ENCODE results near the gene SUGP1. TPM values are rescaled to one million over a fixed set of nuclear protein-coding genes. Genes with fewer than 3 reads are reported as not detected.

SUGP1 gene
- total and polyA plus RNA-seq, 9 donors, result 22.2 to 43.9 (median 37.5) TPM

DNA sequence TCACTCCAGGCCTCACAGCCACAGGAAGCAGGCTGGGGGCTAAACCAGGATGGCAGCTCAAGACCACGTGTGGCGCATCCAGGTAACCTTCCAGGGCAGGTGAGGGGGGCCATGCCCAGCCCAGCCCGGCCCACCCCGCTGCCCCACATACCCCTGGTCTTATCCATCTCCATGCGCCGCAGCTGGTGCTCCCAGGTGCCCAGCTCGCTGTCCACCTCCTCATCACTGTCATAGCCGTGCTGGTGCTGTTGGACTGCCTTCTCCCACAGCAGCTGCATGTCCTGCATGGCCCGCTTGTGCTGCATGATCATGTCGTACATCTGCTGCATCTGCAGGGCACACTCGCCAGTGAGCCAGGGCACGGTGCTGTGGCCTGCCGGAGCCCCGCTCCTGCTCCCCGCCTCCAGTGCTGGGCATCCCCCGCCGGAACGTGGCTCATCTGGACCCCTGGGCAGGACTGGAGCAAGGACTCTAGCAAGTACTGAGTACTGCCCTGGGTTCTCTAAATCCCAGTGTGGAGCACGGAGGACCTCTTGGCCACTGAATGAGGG lies 41.2 kb downstream of the SUGP1 start:
- Histone ChIP-seq H3K9me3 (replicated peaks; ENCODE audit: control insufficient read depth, low read depth, low read length) (no peaks in the 10 kb centered on the region), H3K27ac (ENCODE audit: low read length) (no peak overlapping the region), H3K4me1 (ENCODE audit: control insufficient read depth, insufficient read depth, low read length) (peaks cover 32% of the 10 kb centered on the region), H3K4me3 (ENCODE audit: low read length) (no peak overlapping the region), H3K36me3 (ENCODE audit: control insufficient read depth, insufficient read depth, low read length) (peaks cover 68% of the 10 kb centered on the region), H3K27me3 (ENCODE audit: control insufficient read depth, insufficient read depth, low read length) (no peaks in the 10 kb centered on the region)
- DNase-seq, result no peak
- 94% methylated on average over 17 of the region's 19 CpGs for WGBS (ENCODE audit: insufficient coverage)

DNA sequence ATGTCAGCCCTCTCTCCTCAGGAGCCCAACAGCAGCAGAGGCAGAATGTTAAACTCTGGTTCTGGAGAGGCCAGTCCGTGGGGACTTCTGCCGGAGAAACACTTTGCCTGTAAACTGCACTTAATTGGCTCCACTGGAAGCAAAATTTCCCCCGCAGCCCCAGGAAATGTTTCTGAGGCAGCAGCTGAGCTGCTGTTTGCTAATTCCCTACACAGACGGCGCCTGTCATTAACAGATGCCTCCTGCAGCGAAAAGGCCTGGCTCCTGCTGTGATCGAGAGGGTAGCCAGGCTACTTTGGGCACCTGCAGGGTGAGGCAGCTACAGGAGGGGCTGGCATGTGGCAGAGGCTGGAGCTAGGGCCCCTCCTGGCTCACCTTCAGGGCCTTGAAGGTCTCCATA lies 42.0 kb downstream of the SUGP1 start:
- peaks cover 41% of the 10 kb centered on the region for H3K4me1 ChIP-seq (ENCODE audit: control insufficient read depth, insufficient read depth, low read length)
- H3K4me3 ChIP-seq (ENCODE audit: low read length), result no peak overlapping the region
- peaks cover 65% of the 10 kb centered on the region for H3K36me3 ChIP-seq (ENCODE audit: control insufficient read depth, insufficient read depth, low read length)
- no peaks in the 10 kb centered on the region for H3K9me3 ChIP-seq (replicated peaks; ENCODE audit: control insufficient read depth, low read depth, low read length)
- no peak for DNase-seq
- 80% methylated on average over 6 of the region's 7 CpGs for WGBS (ENCODE audit: insufficient coverage)
- H3K27me3 ChIP-seq (ENCODE audit: control insufficient read depth, insufficient read depth, low read length), result no peaks in the 10 kb centered on the region
- no peak overlapping the region for H3K27ac ChIP-seq (ENCODE audit: low read length)

DNA sequence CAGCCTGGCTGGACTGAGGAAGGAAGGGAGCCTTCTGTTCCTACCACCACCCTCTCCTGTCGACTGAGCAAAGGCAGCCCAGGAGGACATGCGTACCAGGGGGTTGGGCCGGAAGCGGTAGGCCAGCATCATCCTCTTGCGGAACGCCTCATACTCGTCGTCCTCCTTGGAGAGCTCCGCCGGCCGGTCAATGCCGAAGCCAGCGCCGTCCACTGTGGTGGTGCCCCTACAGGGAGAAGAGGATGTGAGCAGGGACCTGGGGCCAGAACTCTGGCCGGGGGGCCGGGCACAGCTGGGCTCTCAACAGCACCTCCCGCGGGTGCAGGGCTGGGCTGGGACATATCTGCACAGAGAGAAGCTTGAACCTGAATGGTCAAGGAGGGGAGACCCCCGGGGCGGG lies 43.5 kb downstream of the SUGP1 start:
- peaks cover 61% of the 10 kb centered on the region for H3K36me3 ChIP-seq (ENCODE audit: control insufficient read depth, insufficient read depth, low read length)
- no peak overlapping the region for H3K4me3 ChIP-seq (ENCODE audit: low read length)
- peaks cover 4% of the 10 kb centered on the region for H3K27me3 ChIP-seq (ENCODE audit: control insufficient read depth, insufficient read depth, low read length)
- no peak overlapping the region for H3K27ac ChIP-seq (ENCODE audit: low read length)
- WGBS (ENCODE audit: insufficient coverage), result 82% methylated on average over 15 of the region's 20 CpGs
- no peak for DNase-seq
- peaks cover 47% of the 10 kb centered on the region for H3K4me1 ChIP-seq (ENCODE audit: control insufficient read depth, insufficient read depth, low read length)
- H3K9me3 ChIP-seq (replicated peaks; ENCODE audit: control insufficient read depth, low read depth, low read length), result no peaks in the 10 kb centered on the region

DNA sequence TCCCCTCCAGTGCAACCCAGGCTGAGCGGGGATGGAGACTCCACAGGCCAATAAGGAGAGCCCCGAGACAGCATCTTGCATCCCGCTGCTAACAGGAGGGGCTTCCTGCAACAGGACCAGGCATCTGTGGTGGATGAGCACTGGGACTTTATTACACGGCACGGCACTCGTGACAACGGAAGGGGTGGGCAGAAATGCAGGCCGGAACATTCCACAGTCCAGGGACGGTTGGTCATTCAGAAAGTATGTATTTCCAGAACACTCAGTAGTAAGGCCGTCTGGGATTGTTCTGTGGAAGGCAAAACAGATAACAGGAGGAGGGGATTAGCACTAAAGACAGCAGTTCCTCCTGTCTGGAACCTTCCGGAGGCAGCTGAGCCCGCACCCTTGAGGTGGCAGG lies 43.9 kb downstream of the SUGP1 start:
- H3K4me1 ChIP-seq (ENCODE audit: control insufficient read depth, insufficient read depth, low read length), result peaks cover 47% of the 10 kb centered on the region
- no peak overlapping the region for H3K27ac ChIP-seq (ENCODE audit: low read length)
- peaks cover 4% of the 10 kb centered on the region for H3K27me3 ChIP-seq (ENCODE audit: control insufficient read depth, insufficient read depth, low read length)
- 69% methylated on average over 12 of the region's 12 CpGs for WGBS (ENCODE audit: insufficient coverage)
- H3K4me3 ChIP-seq (ENCODE audit: low read length), result no peak overlapping the region
- no peaks in the 10 kb centered on the region for H3K9me3 ChIP-seq (replicated peaks; ENCODE audit: control insufficient read depth, low read depth, low read length)
- no peak for DNase-seq
- H3K36me3 ChIP-seq (ENCODE audit: control insufficient read depth, insufficient read depth, low read length), result peaks cover 57% of the 10 kb centered on the region

DNA sequence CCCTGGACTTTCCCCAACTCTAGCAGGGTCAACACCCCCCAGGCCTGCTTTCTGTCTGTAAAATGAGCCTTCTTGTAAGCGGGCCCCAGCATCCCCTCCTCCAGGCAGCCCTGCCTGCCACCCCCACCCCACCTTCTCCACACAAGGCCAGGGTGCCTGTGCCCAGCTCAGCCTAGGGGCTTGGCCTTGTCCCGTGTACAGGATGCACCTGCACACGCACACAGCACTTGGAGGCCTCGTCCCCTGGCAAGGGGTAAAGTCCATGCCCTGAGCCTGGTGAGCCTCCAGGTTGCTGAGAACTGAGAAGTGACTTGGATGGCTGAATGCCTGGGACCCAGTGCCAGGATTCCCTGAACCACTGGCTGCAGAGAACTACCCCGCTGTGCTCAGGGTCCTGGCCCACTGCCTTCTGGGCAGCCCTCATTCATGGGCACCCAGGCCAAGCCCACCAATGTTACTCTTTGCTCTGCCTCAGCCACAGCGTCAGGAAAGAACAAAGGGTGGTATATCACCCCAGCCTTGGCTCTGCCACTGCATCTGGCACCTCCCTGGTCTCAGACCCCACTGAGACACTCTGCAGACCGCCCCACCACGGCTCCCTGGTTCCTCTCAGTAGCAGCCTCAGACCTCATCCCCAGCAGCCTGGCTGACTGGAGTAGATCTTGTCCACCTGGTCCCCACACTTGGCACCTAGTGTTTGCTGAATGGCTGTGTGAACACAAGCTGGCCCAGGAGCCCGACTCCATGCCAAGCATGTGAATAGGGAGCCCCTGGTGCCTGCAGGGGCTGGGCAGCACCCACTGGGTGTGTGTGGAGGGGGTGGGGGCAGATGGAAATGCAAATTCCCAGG lies 45.4 kb downstream of the SUGP1 start:
- DNase-seq, result no peak
- H3K4me1 ChIP-seq (ENCODE audit: control insufficient read depth, insufficient read depth, low read length), result peaks cover 37% of the 10 kb centered on the region
- H3K9me3 ChIP-seq (replicated peaks; ENCODE audit: control insufficient read depth, low read depth, low read length), result no peaks in the 10 kb centered on the region
- H3K36me3 ChIP-seq (ENCODE audit: control insufficient read depth, insufficient read depth, low read length), result peaks cover 43% of the 10 kb centered on the region
- H3K27ac ChIP-seq (ENCODE audit: low read length), result no peak overlapping the region
- 65% methylated on average over 7 of the region's 9 CpGs for WGBS (ENCODE audit: insufficient coverage)
- H3K27me3 ChIP-seq (ENCODE audit: control insufficient read depth, insufficient read depth, low read length), result peaks cover 4% of the 10 kb centered on the region
- no peak overlapping the region for H3K4me3 ChIP-seq (ENCODE audit: low read length)

DNA sequence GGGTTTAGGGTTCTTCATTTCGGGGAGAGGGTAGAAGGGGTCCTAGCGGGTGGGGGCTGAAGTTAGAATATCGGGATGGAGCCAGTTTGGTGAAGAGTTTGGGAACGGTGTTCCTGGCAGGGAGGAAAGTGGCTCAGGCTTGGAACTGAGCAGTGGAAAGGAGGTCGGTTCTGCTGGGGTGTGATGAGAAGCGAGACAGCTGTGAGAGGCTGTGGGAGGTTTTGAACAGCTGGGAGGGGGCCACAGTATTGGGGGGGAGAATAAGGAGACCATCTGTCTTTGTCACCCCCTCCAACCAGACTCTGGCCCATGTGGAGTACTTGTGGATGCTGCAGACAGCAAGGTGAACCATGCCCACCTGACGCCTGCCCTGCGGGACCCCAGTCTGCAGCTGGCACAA lies 46.2 kb downstream of the SUGP1 start:
- no peaks in the 10 kb centered on the region for H3K9me3 ChIP-seq (replicated peaks; ENCODE audit: control insufficient read depth, low read depth, low read length)
- 65% methylated on average over 7 of the region's 8 CpGs for WGBS (ENCODE audit: insufficient coverage)
- peak overlapping the region; percentile 35 for H3K27ac ChIP-seq (ENCODE audit: low read length)
- DNase-seq, result peak; percentile 58
- peaks cover 35% of the 10 kb centered on the region for H3K4me1 ChIP-seq (ENCODE audit: control insufficient read depth, insufficient read depth, low read length)
- peaks cover 4% of the 10 kb centered on the region for H3K27me3 ChIP-seq (ENCODE audit: control insufficient read depth, insufficient read depth, low read length)
- peaks cover 35% of the 10 kb centered on the region for H3K36me3 ChIP-seq (ENCODE audit: control insufficient read depth, insufficient read depth, low read length)
- H3K4me3 ChIP-seq (ENCODE audit: low read length), result no peak overlapping the region

DNA sequence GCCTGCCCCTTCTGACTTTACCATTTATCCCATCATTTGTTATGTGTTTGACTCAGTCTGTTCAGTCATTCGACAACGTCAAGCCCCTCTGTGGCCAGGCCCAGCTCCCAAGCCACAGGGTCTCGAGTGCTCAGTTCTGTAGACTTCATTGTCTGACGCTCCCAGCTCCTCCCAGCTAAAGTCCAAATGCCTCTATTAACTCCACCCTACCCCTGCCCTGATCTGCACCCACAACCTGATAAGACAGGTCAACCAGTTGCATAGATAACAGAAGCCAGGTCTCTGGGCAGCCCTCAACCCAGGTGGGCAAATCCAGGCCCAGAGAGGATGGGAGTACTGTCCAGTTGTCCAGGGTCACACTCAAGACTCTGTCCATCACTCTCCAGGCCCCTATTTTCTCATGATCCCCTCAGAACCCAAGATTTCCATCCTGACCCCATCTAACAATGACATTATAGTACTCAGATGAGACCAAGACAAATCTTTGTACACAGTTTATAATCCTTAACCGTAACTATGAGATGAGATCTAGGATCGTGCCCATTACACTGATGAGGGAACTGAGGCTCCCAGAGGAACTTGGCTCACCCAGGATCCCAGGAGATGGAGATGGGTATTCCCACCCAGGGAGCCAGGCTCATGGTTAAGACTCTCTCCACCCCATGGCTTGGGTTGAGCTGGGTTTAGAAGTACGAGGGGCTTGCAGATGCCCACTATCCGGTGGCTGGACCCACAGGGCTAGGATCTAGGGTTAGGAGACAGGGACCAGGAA lies 48.3 kb downstream of the SUGP1 start:
- peaks cover 17% of the 10 kb centered on the region for H3K36me3 ChIP-seq (ENCODE audit: control insufficient read depth, insufficient read depth, low read length)
- H3K4me3 ChIP-seq (ENCODE audit: low read length), result no peak overlapping the region
- DNase-seq, result no peak
- H3K9me3 ChIP-seq (replicated peaks; ENCODE audit: control insufficient read depth, low read depth, low read length), result no peaks in the 10 kb centered on the region
- WGBS (ENCODE audit: insufficient coverage), result 75% methylated on average over 6 of the region's 8 CpGs
- peaks cover 4% of the 10 kb centered on the region for H3K27me3 ChIP-seq (ENCODE audit: control insufficient read depth, insufficient read depth, low read length)
- H3K27ac ChIP-seq (ENCODE audit: low read length), result no peak overlapping the region
- peaks cover 30% of the 10 kb centered on the region for H3K4me1 ChIP-seq (ENCODE audit: control insufficient read depth, insufficient read depth, low read length)

DNA sequence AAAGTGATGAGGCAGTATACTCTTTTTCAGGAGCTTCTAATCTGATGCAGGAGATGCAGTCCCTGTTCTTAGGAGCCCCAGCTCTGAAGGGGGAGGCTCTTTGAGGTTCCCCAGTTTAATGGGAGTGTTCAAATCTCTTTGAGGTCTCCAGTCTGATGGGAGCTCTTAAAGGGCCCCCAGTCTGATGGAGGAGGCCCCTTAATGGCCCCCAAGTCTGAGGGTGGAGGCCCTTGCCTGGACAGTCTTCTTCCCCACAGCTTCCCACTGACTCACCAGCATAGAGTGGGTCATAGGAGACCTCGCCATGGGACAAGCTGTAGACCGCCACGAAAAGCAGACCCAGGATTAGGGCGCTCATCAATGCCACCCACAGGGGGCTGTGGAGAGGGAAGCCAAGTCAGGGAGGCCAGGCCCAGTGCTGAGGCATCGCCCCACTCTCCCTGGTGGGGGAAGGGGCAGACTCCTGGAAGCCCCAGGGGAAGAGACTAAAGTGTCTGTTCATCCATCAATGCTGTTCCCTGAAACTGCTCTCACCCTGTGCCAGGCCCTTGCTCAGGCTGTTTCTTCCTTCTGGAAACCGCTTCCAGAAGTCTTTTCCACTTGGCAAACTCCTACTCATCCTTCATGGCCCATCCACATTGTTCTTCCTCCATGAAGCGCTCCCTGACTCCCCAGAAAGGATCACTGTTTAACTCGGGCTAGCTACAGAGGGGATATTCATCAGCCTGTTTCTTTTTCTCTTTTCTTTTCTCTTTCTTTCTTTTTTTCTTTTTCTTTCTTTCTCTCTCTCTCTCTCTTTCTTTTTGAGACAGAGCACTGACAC lies 49.3 kb downstream of the SUGP1 start:
- Histone ChIP-seq H3K27ac (ENCODE audit: low read length) (no peak overlapping the region), H3K36me3 (ENCODE audit: control insufficient read depth, insufficient read depth, low read length) (peaks cover 11% of the 10 kb centered on the region), H3K4me1 (ENCODE audit: control insufficient read depth, insufficient read depth, low read length) (peaks cover 30% of the 10 kb centered on the region), H3K4me3 (ENCODE audit: low read length) (no peak overlapping the region), H3K9me3 (replicated peaks; ENCODE audit: control insufficient read depth, low read depth, low read length) (no peaks in the 10 kb centered on the region), H3K27me3 (ENCODE audit: control insufficient read depth, insufficient read depth, low read length) (peaks cover 4% of the 10 kb centered on the region)
- no peak for DNase-seq
- 93% methylated on average over 7 of the region's 8 CpGs for WGBS (ENCODE audit: insufficient coverage)

DNA sequence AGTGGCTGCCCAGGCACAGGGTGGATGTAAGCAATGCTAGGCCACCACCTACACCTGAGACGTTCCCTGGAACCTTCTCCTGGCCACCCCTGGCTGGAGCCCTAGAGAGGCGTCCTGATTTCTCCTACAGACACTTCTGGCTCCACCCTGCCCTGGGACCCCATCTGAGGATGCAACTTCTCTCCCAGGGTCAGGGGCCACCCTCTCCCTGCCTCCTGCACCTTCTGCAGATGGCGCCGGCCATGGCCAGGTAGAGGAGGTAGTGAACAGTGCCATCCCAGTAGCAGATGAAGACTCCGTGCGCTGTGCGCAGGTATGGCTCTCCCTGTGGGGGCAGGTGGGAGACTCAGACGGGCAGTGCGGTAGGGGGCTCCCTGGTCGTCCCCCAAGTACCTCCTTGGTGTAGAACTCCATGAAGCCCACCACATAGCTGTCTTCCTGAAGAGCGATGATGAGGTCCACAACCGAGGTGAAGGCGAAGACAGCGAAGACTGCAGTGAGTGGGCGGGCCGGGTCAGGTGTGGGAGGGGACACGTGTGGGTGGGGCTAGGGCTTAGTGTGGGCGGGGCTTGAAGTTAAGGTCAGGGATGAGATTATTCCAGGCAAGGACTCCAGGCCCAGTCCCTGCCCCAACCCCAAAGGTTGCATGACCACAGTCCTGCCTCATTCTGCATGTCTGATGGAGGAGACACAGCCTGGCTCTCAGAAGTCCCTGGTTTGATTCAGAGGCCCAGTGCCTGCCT lies 50.2 kb downstream of the SUGP1 start:
- H3K4me1 ChIP-seq (ENCODE audit: control insufficient read depth, insufficient read depth, low read length), result peaks cover 24% of the 10 kb centered on the region
- no peak for DNase-seq
- no peak overlapping the region for H3K27ac ChIP-seq (ENCODE audit: low read length)
- peaks cover 4% of the 10 kb centered on the region for H3K36me3 ChIP-seq (ENCODE audit: control insufficient read depth, insufficient read depth, low read length)
- H3K4me3 ChIP-seq (ENCODE audit: low read length), result no peak overlapping the region
- WGBS (ENCODE audit: insufficient coverage), result 72% methylated on average over 9 of the region's 18 CpGs
- H3K27me3 ChIP-seq (ENCODE audit: control insufficient read depth, insufficient read depth, low read length), result peaks cover 4% of the 10 kb centered on the region
- H3K9me3 ChIP-seq (replicated peaks; ENCODE audit: control insufficient read depth, low read depth, low read length), result no peaks in the 10 kb centered on the region

All from muscle of leg (tissue), 11 donors.